NCI-H2227 treated with DMSO at 0.1 percent for 48 hours (cell line): Measurements from ENCODE around the gene USP34.
"Not testable (repeated sequence)": the region's sequence is repeated elsewhere in the genome, so short reads cannot be mapped to it uniquely, and the experiment has no call there.

Experiments used
- DNase-seq: peaks from one replicate; lab custom pipeline; 2025; lab: John Stamatoyannopoulos, UW

USP34 gene

DNA sequence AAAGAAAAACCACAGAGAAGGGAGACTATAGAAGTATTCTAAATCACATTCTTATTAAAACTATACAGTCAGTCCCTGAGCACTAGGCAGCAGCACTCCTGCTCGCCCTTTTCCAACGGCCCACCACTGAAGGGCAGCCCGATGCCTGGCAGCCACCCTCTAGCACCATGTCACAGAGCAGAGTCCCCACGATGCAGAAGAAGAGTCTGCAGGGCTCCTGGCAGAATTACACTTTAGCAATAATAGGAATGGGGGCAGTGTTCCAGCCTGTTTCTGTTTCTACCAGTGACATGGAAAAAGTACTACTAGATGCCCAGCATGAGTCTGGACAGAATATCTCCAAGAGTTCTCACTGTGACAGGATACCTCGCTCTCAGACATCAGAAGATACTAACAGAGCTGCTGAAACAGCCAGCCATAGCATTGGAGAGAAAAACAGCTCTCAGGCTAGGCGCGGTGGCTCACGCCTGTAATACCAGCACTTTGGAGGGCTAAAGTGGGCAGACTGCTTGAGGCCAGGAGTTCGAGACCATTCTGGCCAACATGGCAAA lies 221.3 kb downstream of the USP34 start:
- DNase-seq = no peak

DNA sequence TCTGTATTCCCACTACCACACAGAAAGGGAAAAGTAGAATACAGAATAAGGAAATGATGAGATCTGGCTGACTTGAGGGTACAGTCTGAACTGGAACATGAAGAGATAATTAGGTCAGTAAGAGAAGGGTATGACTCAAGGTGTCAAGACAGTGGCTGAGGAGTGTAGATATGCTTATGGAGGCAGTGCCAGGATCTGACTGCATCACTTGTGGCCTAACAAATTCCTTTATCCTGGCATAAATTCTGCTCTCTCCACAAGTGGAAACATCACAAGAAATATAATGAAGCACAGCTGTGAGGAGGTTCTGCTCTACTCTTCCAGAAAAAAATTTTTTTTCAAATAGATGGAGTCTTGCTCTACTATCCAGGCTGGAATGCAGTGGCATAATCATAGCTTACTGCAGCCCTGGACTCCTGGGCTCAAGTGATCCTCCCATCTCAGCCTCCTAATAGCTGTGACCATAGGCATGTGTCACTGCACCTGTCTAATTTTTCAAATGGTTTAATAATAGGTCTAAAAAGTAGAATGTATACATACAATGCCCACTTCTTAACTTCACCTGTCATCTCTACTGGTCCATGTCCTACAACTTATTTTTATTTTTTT lies 223.6 kb downstream of the USP34 start:
- DNase-seq = no peak

- DNase-seq = no peak
Observed at GRCh38 chr2:61244694-61245093, 226.2 kb downstream of the USP34 start.

DNA sequence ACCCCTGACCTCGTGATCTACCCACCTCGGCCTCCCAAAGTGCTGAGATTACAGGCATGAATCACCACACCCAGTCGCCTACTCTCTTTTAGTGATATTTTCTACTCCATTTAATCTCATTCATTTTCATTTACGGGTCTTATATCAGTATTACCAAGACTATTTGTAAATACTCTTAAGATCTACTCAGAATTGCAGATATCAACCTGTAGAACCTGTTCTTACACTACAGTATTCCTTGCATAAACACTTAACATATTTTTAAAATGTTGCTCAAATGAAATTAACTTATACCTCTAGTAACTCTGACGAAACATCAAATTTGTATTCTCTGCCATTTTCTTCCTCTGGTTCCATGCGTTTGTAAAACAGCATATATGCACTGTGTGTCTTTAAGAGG lies 229.6 kb downstream of the USP34 start:
- DNase-seq = no peak

DNA sequence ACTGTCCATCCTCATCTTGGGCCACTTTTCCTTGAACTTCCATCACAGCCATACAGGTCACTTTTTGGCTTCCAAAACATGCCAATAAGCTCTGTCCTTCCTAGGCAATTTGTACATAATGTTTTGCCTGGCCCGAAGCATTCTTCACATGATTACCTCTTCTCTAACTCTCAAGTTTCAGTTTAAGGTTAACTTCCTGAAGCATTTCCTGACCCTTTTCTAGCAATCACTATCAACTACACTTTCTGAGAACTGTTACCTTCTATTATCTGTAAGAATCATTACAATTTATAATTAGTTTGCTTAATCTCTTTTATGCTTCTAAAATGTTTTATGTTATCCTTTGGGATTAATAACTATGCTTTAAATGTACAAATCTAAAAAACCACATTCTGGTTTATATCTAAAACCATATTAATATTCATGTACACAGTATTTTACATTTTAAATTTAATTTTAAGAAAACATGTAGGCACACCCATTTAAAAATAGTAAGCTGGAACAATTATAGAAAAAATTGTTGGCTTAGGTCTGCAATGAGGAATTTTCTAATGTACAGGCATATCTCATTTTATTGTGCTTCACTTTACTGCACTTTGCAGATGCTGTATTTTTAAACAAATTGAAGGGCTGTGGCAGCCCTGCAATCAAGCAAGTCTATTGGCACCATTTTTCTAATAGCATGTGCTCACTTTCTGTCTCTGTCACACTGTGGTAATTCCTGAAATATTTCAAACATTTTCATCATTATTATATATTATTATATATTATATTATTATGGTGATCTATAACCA lies 232.5 kb downstream of the USP34 start:
- DNase-seq = no peak

DNA sequence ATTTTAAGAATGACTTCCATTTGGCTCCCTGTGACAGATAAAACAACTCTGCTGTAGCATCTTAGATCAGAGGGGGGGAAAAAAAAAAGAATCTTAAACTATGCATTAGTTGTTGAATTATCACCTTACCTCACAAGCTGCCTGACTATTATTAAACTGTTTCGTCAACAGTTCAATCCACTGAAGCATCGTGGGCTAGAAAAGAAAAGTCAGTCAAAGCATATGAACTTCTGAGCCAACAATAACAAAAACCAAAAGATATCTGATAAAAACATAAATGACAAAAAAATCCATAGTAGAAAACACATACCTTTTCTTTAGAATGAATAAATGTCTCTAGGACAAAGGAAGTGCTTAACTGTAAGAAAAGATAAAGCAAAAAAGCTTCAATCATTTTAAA lies 235.2 kb downstream of the USP34 start:
- no peak for DNase-seq

- no peak for DNase-seq
Observed at GRCh38 chr2:61233581-61233980, 237.3 kb downstream of the USP34 start.

- DNase-seq = no peak
Observed at GRCh38 chr2:61229936-61230335, 241.0 kb downstream of the USP34 start.

GRCh38 chr2:61222567-61222966 lies 248.3 kb downstream of the USP34 start:
- no peak for DNase-seq

- no peak for DNase-seq
Observed at GRCh38 chr2:61221819-61222218, 249.1 kb downstream of the USP34 start.

GRCh38 chr2:61220768-61221167 lies 250.1 kb downstream of the USP34 start:
- no peak for DNase-seq

DNA sequence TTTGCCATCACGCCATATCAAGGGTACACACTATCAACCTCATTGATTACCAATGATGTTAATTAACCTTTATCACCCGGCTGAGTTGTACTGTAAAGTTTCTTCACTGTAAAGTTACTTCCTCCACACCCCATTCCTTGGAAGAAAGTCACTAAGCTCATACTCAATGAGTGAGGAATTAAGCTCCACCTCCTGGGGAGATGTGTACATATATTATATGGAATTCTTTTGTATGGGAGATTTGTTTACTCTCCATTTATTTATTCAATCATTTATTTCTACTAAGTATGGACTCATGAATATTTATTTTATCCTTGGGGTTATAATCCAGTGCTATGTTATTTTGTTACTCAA lies 252.1 kb downstream of the USP34 start:
- no peak for DNase-seq

GRCh38 chr2:61218076-61218816 lies 252.6 kb downstream of the USP34 start:
- DNase-seq = no peak

DNA sequence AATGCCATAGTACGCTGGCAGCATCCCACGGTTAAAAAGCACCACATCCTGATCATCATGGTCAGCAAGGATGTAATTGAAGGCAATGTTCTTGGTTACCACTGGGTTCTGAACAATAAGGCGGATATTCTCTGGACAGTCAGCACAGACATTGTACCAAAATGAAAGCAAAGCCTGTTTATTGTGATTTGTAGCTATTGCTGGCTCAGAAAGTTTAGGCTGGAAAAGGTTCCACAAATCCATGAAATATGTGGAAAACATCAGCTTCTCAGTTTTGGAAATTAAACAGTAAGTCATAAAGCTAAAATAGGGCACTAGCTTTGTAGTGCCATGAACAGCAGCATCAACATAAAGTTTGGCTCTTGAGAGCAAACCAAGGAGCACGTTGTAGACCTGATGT lies 256.7 kb downstream of the USP34 start:
- DNase-seq = no peak

- DNase-seq = no peak
Observed at GRCh38 chr2:61210332-61210981, 260.4 kb downstream of the USP34 start.

- DNase-seq = no peak
Observed at GRCh38 chr2:61205132-61205531, 265.8 kb downstream of the USP34 start.

DNA sequence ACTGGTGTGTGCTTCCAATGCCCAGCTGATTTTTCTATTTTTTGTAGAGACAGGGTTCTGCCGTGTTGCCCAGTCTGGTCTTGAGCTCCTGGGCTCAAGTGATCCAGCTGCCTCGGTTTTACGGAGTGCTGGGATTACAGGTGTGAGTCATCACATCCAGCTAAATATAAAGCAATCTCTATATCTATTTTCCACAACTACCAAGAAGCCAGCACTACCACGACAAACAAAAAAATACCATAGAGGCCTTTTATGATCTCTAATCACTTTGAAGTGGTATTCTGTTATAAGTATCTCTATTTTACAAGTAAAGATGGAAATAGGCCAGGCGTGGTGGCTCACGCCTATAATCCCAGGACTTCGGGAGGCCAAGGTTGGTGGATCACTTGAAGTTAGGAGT lies 274.2 kb downstream of the USP34 start:
- no peak for DNase-seq

DNA sequence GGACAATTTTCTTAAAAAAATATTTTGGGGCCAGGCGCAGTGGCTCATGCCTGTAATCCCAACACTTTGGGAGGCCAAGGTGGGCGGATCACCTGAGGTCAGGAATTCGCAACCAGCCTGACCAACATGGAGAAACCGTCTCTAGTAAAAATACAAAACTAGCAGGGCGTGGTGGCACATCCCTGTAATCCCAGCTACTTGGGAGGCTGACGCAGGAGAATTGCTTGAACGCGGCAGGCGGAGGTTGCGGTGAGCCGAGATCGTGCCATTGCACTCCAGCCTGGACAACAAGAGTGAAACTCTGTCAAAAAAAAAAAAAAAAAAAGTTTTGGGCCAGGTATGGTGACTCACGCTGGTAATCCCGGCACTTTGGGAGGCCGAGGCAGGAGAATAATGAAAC lies 276.2 kb downstream of the USP34 start:
- DNase-seq = not testable (repeated sequence)

DNA sequence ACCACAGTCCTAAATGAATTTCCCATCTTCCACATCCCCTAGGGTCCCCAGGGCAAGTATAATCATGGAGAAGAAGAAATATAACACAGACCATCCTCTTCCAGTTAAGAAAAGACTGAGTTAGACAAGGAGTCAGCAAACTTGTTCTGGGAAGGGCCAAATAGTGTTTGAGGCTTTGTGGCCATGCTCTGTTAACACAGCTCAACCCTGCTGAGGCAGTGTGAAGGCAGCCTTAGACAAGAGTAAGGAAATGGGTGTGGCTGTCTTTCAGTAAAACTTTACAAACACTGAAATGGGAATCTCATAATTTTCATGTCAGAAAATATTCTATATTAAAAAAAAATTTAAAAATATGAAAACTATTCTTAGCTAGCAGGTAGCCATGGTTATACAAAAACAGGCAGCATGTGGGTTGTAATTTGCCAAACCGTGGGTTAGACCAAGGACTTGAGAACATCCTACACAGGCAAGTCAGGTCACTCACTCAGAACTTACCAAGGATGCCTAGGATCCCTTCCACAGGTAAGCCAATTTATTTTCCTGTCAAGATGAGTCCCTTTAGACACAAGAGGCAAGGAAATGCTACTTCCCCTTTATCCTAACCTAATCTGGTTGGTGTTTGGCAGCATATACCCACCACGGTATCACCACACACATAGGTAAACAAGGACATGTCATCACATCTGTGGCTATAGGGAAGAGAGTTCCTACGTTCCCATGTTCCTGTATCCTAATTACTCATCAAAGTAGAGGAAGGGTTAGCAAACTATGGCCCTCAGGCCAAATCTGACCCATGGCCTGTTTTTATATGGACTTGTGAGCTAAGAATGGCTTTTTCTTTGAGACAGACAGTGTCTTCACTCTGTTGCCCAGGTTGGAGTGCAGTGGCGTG lies 277.0 kb downstream of the USP34 start:
- no peak for DNase-seq

- DNase-seq = no peak
Observed at GRCh38 chr2:61187085-61187484, 283.8 kb downstream of the USP34 start.

DNA sequence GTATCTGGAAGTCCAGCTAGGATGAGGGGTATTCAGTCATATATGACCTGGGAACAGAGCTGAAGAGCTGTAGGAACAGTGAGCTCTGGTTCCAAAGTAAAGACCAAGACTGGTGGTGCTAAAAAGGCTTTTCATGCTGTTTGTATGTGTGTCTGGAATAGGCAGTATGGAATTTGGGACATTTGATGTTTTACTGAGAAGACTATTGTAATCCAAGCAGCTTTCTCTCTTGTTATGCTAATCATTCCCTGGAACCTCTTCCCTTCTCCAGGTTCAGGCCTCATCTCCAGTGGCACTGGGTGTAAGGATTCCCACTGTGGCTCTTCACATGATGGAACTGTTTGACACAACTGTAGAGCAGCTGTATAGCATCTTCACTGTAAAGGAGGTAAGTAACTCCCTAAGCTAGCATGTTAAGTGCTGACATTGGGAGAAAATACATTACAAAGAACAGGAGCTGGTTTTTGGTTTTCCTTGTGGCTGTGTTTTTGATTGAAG lies 285.6 kb downstream of the USP34 start:
- DNase-seq = no peak
